Embryonic facial prominence (tissue), 1 donor: ENCODE data around the gene CES4A.
"Not testable (repeated sequence)": the region's sequence is repeated elsewhere in the genome, so short reads cannot be mapped to it uniquely, and the experiment has no call there.

ENCODE experiments used
- DNase-seq: peaks from one replicate; pipeline ENCODE4 v3.0.0-alpha.2; 2016; ENCODE audit errors: extremely low spot score

Gene CES4A

GRCh38 chr16:66988197-66988788 lies at the start of gene CES4A:
TSS of gene CES4A (plus strand) at chr16:66988589. CDS start at chr16:66988773, 184 bp downstream.
- no peak for DNase-seq

- DNase-seq: no peak
These were observed 49.0 kb upstream of the CES4A start for GRCh38 chr16:66939366-66939765.

GRCh38 chr16:66940236-66940635 lies 48.2 kb upstream of the CES4A start:
- no peak for DNase-seq

GRCh38 chr16:66942981-66943380 lies 45.4 kb upstream of the CES4A start:
- DNase-seq: no peak

GRCh38 chr16:66943426-66944053 lies 44.8 kb upstream of the CES4A start:
- DNase-seq: no peak

GRCh38 chr16:66944054-66944441 lies 44.3 kb upstream of the CES4A start:
- no peak for DNase-seq

GRCh38 chr16:66944971-66945370 lies 43.4 kb upstream of the CES4A start:
- DNase-seq: not testable (repeated sequence)

- no peak for DNase-seq
These were observed 42.5 kb upstream of the CES4A start for GRCh38 chr16:66945939-66946338.

GRCh38 chr16:66946541-66946940 lies 41.8 kb upstream of the CES4A start:
- DNase-seq: no peak

- no peak for DNase-seq
These were observed 41.5 kb upstream of the CES4A start for GRCh38 chr16:66946974-66947301.

- DNase-seq: peak; percentile 54
These were observed 40.9 kb upstream of the CES4A start for GRCh38 chr16:66947302-66948065.

- DNase-seq: no peak
These were observed 40.1 kb upstream of the CES4A start for GRCh38 chr16:66948134-66948836.

- DNase-seq: no peak
These were observed 39.6 kb upstream of the CES4A start for GRCh38 chr16:66948837-66949225.

GRCh38 chr16:66949472-66949871 lies 38.9 kb upstream of the CES4A start:
- DNase-seq: no peak

GRCh38 chr16:66950437-66950836 lies 38.0 kb upstream of the CES4A start:
- no peak for DNase-seq

GRCh38 chr16:66950971-66951790 lies 37.2 kb upstream of the CES4A start:
- no peak for DNase-seq

- no peak for DNase-seq
These were observed 35.8 kb upstream of the CES4A start for GRCh38 chr16:66952430-66953110.

GRCh38 chr16:66953462-66954096 lies 34.8 kb upstream of the CES4A start:
- DNase-seq: no peak

GRCh38 chr16:66954097-66954659 lies 34.2 kb upstream of the CES4A start:
- peak; percentile 40 for DNase-seq
